Mesodermal cell (in vitro differentiated cells): Measurements from ENCODE around the gene EVX2.

Experiments
- H3K27ac ChIP-seq: 2 replicates; pipeline ENCODE4 v1.7.0; 2013; ENCODE audit warnings: mild to moderate bottlenecking, low read depth, low read length, moderate library complexity; ENCODE audit not compliant: severe bottlenecking
- H3K36me3 ChIP-seq: 2 replicates; pipeline ENCODE4 v1.7.1; 2013; ENCODE audit warnings: mild to moderate bottlenecking, low read length, moderate library complexity; ENCODE audit not compliant: control insufficient read depth, insufficient read depth
- H3K4me1 ChIP-seq: one replicate; pipeline ENCODE4 v1.7.1; 2013; ENCODE audit warnings: mild to moderate bottlenecking, low read length; ENCODE audit not compliant: insufficient read depth, control insufficient read depth, poor library complexity, severe bottlenecking
- H3K4me3 ChIP-seq: 2 replicates; pipeline ENCODE4 v1.7.0; 2013; ENCODE audit warnings: low read length, control low read depth, mild to moderate bottlenecking; ENCODE audit not compliant: insufficient read depth, poor library complexity, severe bottlenecking; ENCODE audit errors: extremely low read depth
- H3K9me3 ChIP-seq: 2 replicates; pipeline ENCODE4 v1.7.1; 2013; ENCODE audit warnings: mild to moderate bottlenecking, low read length, moderate library complexity; ENCODE audit not compliant: control insufficient read depth
- WGBS, 2 experiments: methylation state at CpG; one replicate each; pipeline ENCODE4 v1.1.5; 2013; ENCODE audit warnings: missing lambda C conversion rate in 2 of 2; ENCODE audit not compliant: insufficient coverage in 2 of 2; 5-methylcytosine and 5-hydroxymethylcytosine counted together

EVX2 gene

GRCh38 chr2:176084611-176085119 is 903 bp upstream of the EVX2 start:
- peaks cover 21% of the 10 kb centered on the region for H3K4me1 ChIP-seq
- no peak overlapping the region for H3K27ac ChIP-seq
- no peaks in the 10 kb centered on the region for H3K9me3 ChIP-seq
- H3K36me3 ChIP-seq, result no peaks in the 10 kb centered on the region
- 1 to 3% methylated on average over 16 to 23 of the region's 26 CpGs for WGBS, 2 experiments
- no peak overlapping the region for H3K4me3 ChIP-seq

GRCh38 chr2:176082824-176083751 is 674 bp downstream of the EVX2 start:
- WGBS, 2 experiments, result 0 to 1% methylated on average over 52 to 60 of the region's 66 CpGs
- no peak overlapping the region for H3K27ac ChIP-seq
- H3K4me3 ChIP-seq, result no peak overlapping the region

GRCh38 chr2:176082525-176082823 is 1.3 kb downstream of the EVX2 start:
- WGBS, 2 experiments, result 4 to 7% methylated on average over 7 of the region's 10 CpGs
- H3K9me3 ChIP-seq, result no peaks in the 10 kb centered on the region
- H3K4me1 ChIP-seq, result peaks cover 16% of the 10 kb centered on the region
- no peak overlapping the region for H3K27ac ChIP-seq
- H3K4me3 ChIP-seq, result no peak overlapping the region
- no peaks in the 10 kb centered on the region for H3K36me3 ChIP-seq

More at GRCh38 chr2:176082824-176083751, 674 bp downstream of the EVX2 start:
- Histone ChIP-seq H3K36me3 (no peaks in the 10 kb centered on the region), H3K9me3 (no peaks in the 10 kb centered on the region), H3K4me1 (peaks cover 21% of the 10 kb centered on the region)

GRCh38 chr2:176081837-176082524 is 1.8 kb downstream of the EVX2 start:
- no peak overlapping the region for H3K4me3 ChIP-seq
- no peak overlapping the region for H3K27ac ChIP-seq
- no peaks in the 10 kb centered on the region for H3K9me3 ChIP-seq
- H3K36me3 ChIP-seq, result no peaks in the 10 kb centered on the region
- H3K4me1 ChIP-seq, result peaks cover 16% of the 10 kb centered on the region
- 0 to 1% methylated on average over 58 to 61 of the region's 62 CpGs for WGBS, 2 experiments

GRCh38 chr2:176081376-176081836 is 2.4 kb downstream of the EVX2 start:
- Histone ChIP-seq H3K36me3 (no peaks in the 10 kb centered on the region), H3K9me3 (no peaks in the 10 kb centered on the region), H3K4me1 (peaks cover 16% of the 10 kb centered on the region), H3K4me3 (no peak overlapping the region), H3K27ac (no peak overlapping the region)
- 6 to 10% methylated on average over 3 to 5 of the region's 17 CpGs for WGBS, 2 experiments

GRCh38 chr2:176080540-176081375 is 3.0 kb downstream of the EVX2 start:
- Histone ChIP-seq H3K9me3 (no peaks in the 10 kb centered on the region), H3K4me3 (peak overlapping the region; percentile 21), H3K4me1 (peaks cover 13% of the 10 kb centered on the region), H3K36me3 (no peaks in the 10 kb centered on the region), H3K27ac (no peak overlapping the region)
- WGBS, 2 experiments, result 1% methylated on average over 42 to 56 of the region's 68 CpGs

- Histone ChIP-seq H3K27ac (no peak overlapping the region), H3K4me1 (peaks cover 9% of the 10 kb centered on the region), H3K4me3 (peak overlapping the region; percentile 25), H3K9me3 (no peaks in the 10 kb centered on the region), H3K36me3 (no peaks in the 10 kb centered on the region)
- WGBS, 2 experiments, result 0 to 1% methylated on average over 49 to 60 of the region's 86 CpGs
Observed at GRCh38 chr2:176079831-176080539, 3.8 kb downstream of the EVX2 start.

- 0 to 1% methylated on average over 15 to 25 of the region's 30 CpGs for WGBS, 2 experiments
Observed at GRCh38 chr2:176079285-176079830, 4.4 kb downstream of the EVX2 start.

GRCh38 chr2:176078541-176079284 is 5.0 kb downstream of the EVX2 start:
- WGBS, 2 experiments, result 7 to 11% methylated on average over 19 to 20 of the region's 25 CpGs
- H3K36me3 ChIP-seq, result no peaks in the 10 kb centered on the region
- H3K4me1 ChIP-seq, result peaks cover 3% of the 10 kb centered on the region
- no peak overlapping the region for H3K27ac ChIP-seq
- no peaks in the 10 kb centered on the region for H3K9me3 ChIP-seq
- H3K4me3 ChIP-seq, result peak overlapping the region; percentile 25

More at GRCh38 chr2:176079285-176079830, 4.4 kb downstream of the EVX2 start:
- no peak overlapping the region for H3K27ac ChIP-seq
- H3K4me1 ChIP-seq, result peaks cover 3% of the 10 kb centered on the region
- no peaks in the 10 kb centered on the region for H3K9me3 ChIP-seq
- peak overlapping the region; percentile 25 for H3K4me3 ChIP-seq
- H3K36me3 ChIP-seq, result no peaks in the 10 kb centered on the region
